ENCODE results near the gene MIAT. TPM values are rescaled to one million over a fixed set of nuclear protein-coding genes. Genes with fewer than 3 reads are reported as not detected.
A peak's percentile ranks its signal among the peaks of the same experiment; 100 is the strongest.
"Not testable (repeated sequence)": the region's sequence is repeated elsewhere in the genome, so short reads cannot be mapped to it uniquely, and the experiment has no call there.

The MIAT gene
- 1 to 10 TPM; 1.8 to 4.4 (median 2.5) TPM for polyA plus RNA-seq (ENCODE audit: insufficient read depth in 1 of 5, insufficient read length in 5 of 5, low replicate concordance in 1 of 5)
- long read RNA-seq, donor 1, result 0 reads
- long read RNA-seq, donor 2, result 0 reads
- long read RNA-seq, donor 3, result 0 reads
- long read RNA-seq, donor 4, result 0 reads
- long read RNA-seq, donor 5, result 0 reads
- long read RNA-seq, donor 6, result 0 reads
- long read RNA-seq, donor 7, result 0 reads
- long read RNA-seq, donor 8, result 0 reads

DNA sequence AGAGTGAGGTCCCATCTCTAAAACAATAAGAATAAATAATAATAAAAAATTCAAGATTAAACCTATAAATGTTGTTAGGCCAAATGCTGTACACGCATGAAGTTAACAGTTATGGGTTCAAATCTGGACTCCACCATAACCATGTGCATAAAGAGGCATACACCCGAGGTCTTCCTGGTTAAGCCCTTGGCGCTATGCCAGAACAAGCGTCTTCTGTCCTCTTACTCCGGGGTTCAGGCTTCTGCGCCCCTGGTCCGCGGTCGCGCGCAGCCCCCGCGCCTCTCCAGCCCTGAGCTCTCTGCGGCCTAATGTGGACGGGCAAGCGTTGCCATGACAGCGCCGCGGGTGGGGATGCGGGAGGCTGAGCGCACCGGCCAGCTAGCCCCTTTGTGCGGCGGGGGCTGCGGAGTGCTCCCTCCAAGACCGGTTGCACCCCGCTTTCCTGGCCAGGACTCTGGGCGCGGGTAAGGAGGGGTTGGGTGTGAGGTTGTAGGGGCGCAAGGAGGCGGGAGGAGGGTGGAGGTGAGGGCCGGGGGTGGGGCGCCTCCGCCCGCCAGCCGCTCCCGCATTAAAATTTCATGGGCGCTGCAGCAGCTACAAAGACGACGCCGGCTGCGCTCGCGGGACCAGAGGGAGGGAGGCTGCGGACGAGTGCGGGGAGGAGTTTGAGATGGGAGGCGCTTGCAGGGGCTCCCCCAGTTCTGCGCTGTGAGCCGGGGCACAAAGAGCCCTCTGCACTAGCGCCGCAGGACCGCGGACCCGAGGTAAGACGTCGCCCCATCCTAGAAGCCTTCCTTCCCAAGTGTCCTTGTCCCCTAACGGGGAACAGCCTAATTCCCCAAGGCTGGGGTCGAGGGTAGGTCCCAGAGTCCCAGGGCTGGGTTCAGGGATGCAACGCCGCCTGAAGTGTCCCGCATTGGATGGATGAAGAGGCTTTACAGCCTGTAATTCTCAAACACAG is at the start of gene MIAT:
MIAT (plus strand) TSS at position 698 of the 961 bp plus-strand sequence.
- no peak for DNase-seq

GRCh38 chr22:26608129-26608528 is 49.3 kb upstream of the MIAT start:
- DNase-seq, result no peak

DNA sequence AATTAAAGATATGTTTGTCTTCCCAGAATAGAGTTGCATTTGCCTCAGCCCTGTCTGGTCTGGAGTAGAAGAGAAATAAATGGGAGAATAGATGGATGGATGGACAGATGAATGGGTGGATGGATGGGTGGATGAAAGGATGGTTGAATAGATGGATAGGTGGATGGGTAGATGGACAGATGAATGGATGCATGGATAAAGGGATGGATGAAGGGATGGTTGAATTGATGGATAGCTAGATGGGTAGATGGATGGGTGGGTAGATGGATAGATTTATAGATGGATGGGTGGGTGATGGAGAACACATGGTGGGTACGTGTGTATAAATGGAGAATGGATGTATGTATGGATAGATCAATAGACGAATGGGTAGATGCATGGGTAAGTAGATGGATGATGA is 48.1 kb upstream of the MIAT start:
- DNase-seq, result no peak

- no peak for DNase-seq
These were observed 47.1 kb upstream of the MIAT start for GRCh38 chr22:26610072-26610958.

- no peak for DNase-seq
These were observed 46.4 kb upstream of the MIAT start for GRCh38 chr22:26610996-26611395.

GRCh38 chr22:26612652-26613051 is 44.7 kb upstream of the MIAT start:
- DNase-seq, result no peak

DNA sequence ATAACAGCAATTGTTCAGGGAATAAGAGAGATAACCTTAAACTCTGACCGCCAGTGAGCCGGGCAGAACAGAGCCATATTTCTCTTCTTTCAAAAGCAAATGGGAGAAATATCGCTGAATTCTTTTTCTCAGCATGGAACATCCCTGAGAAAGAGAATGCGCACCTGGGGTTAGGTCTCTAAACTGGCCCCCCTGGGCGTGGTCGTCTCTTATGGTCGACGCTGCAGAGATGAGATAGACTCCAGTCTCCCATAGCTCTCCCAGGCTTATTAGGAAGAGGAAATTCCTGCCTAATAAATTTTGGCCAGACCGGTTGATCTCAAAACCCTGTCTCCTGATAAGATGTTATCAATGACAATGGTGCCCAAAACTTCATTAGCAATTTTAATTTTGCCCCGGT is 43.6 kb upstream of the MIAT start:
- not testable (repeated sequence) for DNase-seq

- no peak for DNase-seq
These were observed 43.1 kb upstream of the MIAT start for GRCh38 chr22:26614322-26614721.

GRCh38 chr22:26615149-26615548 is 42.2 kb upstream of the MIAT start:
- no peak for DNase-seq

- DNase-seq, result no peak
These were observed 41.5 kb upstream of the MIAT start for GRCh38 chr22:26615830-26616435.

- DNase-seq, result no peak
These were observed 40.7 kb upstream of the MIAT start for GRCh38 chr22:26616650-26617049.

GRCh38 chr22:26617271-26618199 is 39.9 kb upstream of the MIAT start, which contains the start of gene CRYBB1:
TSS of gene CRYBB1 (minus strand) at chr22:26618027. CDS start at chr22:26616319, 1,708 bp downstream.
- no peak for DNase-seq

GRCh38 chr22:26618455-26618854 is 38.9 kb upstream of the MIAT start:
- no peak for DNase-seq

GRCh38 chr22:26619510-26619909 is 37.9 kb upstream of the MIAT start:
- peak; percentile 27 to 36 for DNase-seq

DNA sequence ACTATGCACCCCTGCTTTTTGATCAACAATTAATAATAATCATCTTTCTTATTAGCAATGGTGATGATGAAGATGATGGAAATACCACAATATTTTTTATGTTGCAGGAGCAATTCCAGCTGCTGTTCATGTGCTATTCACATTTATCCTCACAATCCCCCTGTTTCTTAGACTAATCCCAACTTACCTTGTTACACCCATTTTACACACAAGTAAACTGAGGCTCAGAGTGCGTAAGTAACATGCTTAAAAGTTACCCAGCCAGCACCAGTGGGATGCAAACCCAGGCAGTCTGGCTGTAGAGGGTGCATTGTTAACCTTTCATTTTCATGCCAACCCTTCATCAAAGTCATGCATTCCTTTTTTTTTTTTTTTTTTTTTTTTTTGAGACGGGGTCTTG is 37.2 kb upstream of the MIAT start:
- DNase-seq, result no peak

- no peak for DNase-seq
These were observed 35.7 kb upstream of the MIAT start, which contains the start of gene CRYBA4 for GRCh38 chr22:26621663-26622062. TSS of gene CRYBA4 (plus strand) at chr22:26621963. CDS start at chr22:26622597, 634 bp downstream.

DNA sequence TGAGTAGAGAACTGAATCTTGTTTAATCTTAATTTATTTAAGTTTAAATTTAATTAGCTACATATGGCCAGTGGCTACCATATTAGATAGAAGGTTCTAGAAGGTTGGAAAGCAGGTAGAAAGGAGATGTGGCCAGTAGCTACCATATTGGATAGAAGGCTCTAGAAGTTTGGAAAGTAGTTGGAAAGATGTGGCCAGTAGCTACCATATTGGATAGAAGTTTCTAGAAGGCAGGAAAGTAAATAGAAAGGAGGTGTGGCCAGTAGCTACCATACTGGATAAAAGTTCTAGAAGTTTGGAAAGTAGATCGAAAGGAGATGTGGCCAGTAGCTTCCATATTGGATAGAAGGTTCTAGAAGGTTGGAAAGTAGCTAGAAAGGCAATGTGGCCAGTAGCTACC is 33.4 kb upstream of the MIAT start:
- no peak for DNase-seq

GRCh38 chr22:26624803-26625202 is 32.6 kb upstream of the MIAT start:
- no peak for DNase-seq

DNA sequence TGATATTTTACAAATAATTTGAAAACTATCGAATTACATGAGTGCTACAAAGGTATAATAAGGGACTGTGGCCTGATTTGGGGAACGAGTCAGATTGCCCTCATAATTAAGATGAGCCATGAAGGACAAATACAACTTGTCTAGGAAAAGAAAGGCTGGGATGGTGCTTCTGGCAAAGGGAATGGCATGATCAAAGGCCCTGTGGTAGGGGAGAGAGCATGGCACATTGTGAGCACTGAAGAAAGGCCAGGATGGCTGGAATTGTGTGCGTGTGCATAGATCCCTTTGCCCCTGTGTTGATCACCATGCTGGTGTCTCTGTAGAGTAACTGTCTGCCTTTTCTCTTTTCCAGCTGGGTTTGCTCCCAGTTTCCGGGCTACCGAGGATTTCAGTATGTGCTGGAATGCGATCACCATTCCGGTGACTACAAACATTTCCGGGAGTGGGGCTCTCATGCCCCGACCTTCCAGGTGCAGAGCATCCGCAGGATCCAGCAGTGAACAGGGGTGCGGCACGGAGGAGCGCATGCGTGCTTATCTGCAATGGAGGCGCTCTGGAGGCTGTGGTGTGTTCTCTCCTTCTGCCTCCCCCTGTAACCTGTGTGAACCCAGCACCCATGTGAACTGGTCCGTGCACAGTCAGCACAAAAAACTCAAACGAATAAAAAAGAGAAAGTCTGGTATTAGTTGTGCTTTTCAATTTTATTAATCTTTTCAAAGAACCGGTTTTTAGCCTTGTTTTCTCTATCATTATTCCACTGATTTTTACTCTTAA is 27.2 kb upstream of the MIAT start:
- DNase-seq, result no peak

Data from right lung (tissue), 10 donors.